Measurements from ENCODE around the gene LGR6. TPM values are rescaled to one million over a fixed set of nuclear protein-coding genes. Genes with fewer than 3 reads are reported as not detected.

The LGR6 gene
- total and polyA plus RNA-seq, 2 of the 8 experiments (the other 6 are each of a cell fraction or from before 2014, with no cell fraction given), result 0.50 to 1.0 TPM

DNA sequence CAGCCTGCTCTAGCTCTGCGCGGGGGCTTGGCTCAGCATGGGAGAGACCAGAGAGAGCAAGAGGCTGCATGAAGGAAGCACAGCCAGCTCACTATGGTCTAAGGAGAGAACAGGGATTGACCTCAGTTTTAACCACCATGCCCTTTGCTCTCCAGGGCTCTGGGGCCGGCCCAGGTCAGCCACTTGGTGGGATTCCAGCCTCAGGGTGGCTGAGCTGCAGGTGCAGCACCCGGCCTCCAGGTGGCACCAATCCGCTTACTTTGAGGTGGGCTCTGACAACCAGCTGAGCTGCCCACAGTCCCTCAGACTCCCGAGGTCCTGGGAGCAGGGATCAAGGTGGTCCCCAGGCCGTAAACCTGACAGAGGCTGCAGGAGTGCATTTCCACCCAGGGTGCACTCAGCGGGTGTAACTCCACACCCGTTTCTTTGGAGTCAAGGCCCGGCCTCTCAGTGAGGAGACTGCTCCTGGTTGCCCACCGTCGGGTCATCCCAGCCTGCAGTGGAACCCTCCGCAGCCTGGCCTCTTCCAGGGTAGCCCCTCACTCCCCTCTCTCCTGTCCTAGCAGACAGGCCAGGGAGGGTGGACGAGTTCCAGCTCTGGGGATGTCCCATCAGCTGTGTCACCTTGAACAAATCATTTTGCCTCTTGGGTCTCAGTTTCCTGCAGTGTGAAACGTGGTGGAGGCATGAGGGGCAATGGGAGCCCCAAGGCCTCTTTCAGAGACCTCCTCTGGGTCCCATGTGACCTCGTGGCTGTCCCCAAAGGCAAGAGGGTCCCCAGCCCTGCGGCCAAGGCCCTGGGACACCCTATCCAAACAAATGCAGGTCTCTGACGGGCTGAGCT, 607 bp upstream of the LGR6 start (continued):
- peak; percentile 92 to 98 for TF ChIP-seq SIN3A (conservative IDR thresholded peaks at IDR 0.05 in 1 of 2, IDR thresholded peaks at IDR 0.05 in 1 of 2; ENCODE audit: low read depth in 1 of 2, low read length in 2 of 2)
- no peak for TF ChIP-seq POLR2AphosphoS5 (IDR thresholded peaks at IDR 0.05; ENCODE audit: low read depth, low read length)
- TF ChIP-seq SRF (IDR thresholded peaks at IDR 0.05; ENCODE audit: low read depth, low read length), result no peak
